ENCODE measurements around the gene TNRC6A.

TNRC6A gene

GRCh38 chr16:24858219-24859041 lies 129.0 kb downstream of the TNRC6A start:
- Histone ChIP-seq H3K27ac (ENCODE audit: low read depth, low read length) (no peak overlapping the region), H3K4me3 (ENCODE audit: low read depth in 1 of 2, low read length in 2 of 2) (no peak overlapping the region), H3K9ac (ENCODE audit: low read depth in 1 of 2, low read length in 2 of 2) (no peak overlapping the region), H3K36me3 (ENCODE audit: control insufficient read depth in 1 of 2, insufficient read depth in 2 of 2, low read length in 2 of 2) (no peaks in the 10 kb centered on the region), H3K4me1 (ENCODE audit: control insufficient read depth in 1 of 2, insufficient read depth in 2 of 2, low read length in 2 of 2) (peaks cover 3 to 14% of the 10 kb centered on the region in 2 donors), H3K9me3 (ENCODE audit: control insufficient read depth in 1 of 2, low read length in 2 of 2) (no peaks in the 10 kb centered on the region), H3K27me3 (ENCODE audit: control insufficient read depth in 1 of 2, insufficient read depth in 2 of 2, low read length in 2 of 2) (no peaks in the 10 kb centered on the region)

DNA sequence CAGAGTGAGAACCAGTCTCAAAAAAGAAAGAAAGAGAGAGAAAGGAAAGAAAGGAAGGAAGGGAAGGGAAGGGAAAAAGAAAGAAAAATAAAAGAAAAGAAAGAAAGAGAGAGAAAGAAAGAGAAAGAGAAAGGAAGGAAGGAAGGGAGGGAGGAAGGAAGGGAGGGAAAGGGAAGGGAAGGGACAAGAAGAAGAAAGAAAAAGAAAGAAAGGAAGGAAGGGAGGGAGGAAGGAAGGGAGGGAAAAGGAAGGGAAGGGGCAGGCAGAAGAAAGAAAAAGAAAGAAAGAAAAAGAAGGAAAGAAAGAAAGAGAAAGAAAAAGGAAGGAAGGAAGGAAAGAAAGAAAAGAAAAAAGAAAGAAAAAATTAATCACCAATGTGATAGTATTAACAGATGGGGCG lies 132.0 kb downstream of the TNRC6A start:
- H3K4me1 ChIP-seq (ENCODE audit: control insufficient read depth in 1 of 2, insufficient read depth in 2 of 2, low read length in 2 of 2) = peaks cover 3 to 11% of the 10 kb centered on the region in 2 donors
- H3K27me3 ChIP-seq (ENCODE audit: control insufficient read depth in 1 of 2, insufficient read depth in 2 of 2, low read length in 2 of 2) = no peaks in the 10 kb centered on the region
- peaks cover 2 to 9% of the 10 kb centered on the region in 2 donors for H3K9me3 ChIP-seq (ENCODE audit: control insufficient read depth in 1 of 2, low read length in 2 of 2)
- no peak overlapping the region for H3K27ac ChIP-seq (ENCODE audit: low read depth, low read length)
- no peak overlapping the region for H3K9ac ChIP-seq (ENCODE audit: low read depth in 1 of 2, low read length in 2 of 2)
- no peak overlapping the region for H3K4me3 ChIP-seq (ENCODE audit: low read depth in 1 of 2, low read length in 2 of 2)
- H3K36me3 ChIP-seq (ENCODE audit: control insufficient read depth in 1 of 2, insufficient read depth in 2 of 2, low read length in 2 of 2) = no peaks in the 10 kb centered on the region

- no peak overlapping the region for H3K4me3 ChIP-seq (ENCODE audit: low read depth in 1 of 2, low read length in 2 of 2)
These were observed 134.4 kb downstream of the TNRC6A start for GRCh38 chr16:24863582-24864437.

GRCh38 chr16:24869033-24869432 lies 139.6 kb downstream of the TNRC6A start:
- Histone ChIP-seq H3K9me3 (ENCODE audit: control insufficient read depth in 1 of 2, low read length in 2 of 2) (peaks cover under 1 to 4% of the 10 kb centered on the region in 2 donors), H3K27ac (ENCODE audit: low read depth, low read length) (no peak overlapping the region), H3K9ac (ENCODE audit: low read depth in 1 of 2, low read length in 2 of 2) (no peak overlapping the region), H3K4me1 (ENCODE audit: control insufficient read depth in 1 of 2, insufficient read depth in 2 of 2, low read length in 2 of 2) (no peaks in the 10 kb centered on the region), H3K4me3 (ENCODE audit: low read depth in 1 of 2, low read length in 2 of 2) (no peak overlapping the region), H3K27me3 (ENCODE audit: control insufficient read depth in 1 of 2, insufficient read depth in 2 of 2, low read length in 2 of 2) (no peaks in the 10 kb centered on the region), H3K36me3 (ENCODE audit: control insufficient read depth in 1 of 2, insufficient read depth in 2 of 2, low read length in 2 of 2) (no peaks in the 10 kb centered on the region)

More at GRCh38 chr16:24863582-24864437, 134.4 kb downstream of the TNRC6A start:
- peaks cover 2 to 9% of the 10 kb centered on the region in 2 donors for H3K9me3 ChIP-seq (ENCODE audit: control insufficient read depth in 1 of 2, low read length in 2 of 2)
- H3K9ac ChIP-seq (ENCODE audit: low read depth in 1 of 2, low read length in 2 of 2) = no peak overlapping the region
- no peak overlapping the region for H3K27ac ChIP-seq (ENCODE audit: low read depth, low read length)
- no peaks in the 10 kb centered on the region for H3K36me3 ChIP-seq (ENCODE audit: control insufficient read depth in 1 of 2, insufficient read depth in 2 of 2, low read length in 2 of 2)
- no peaks in the 10 kb centered on the region for H3K27me3 ChIP-seq (ENCODE audit: control insufficient read depth in 1 of 2, insufficient read depth in 2 of 2, low read length in 2 of 2)
- H3K4me1 ChIP-seq (ENCODE audit: control insufficient read depth in 1 of 2, insufficient read depth in 2 of 2, low read length in 2 of 2) = peaks cover 3 to 7% of the 10 kb centered on the region in 2 donors

DNA sequence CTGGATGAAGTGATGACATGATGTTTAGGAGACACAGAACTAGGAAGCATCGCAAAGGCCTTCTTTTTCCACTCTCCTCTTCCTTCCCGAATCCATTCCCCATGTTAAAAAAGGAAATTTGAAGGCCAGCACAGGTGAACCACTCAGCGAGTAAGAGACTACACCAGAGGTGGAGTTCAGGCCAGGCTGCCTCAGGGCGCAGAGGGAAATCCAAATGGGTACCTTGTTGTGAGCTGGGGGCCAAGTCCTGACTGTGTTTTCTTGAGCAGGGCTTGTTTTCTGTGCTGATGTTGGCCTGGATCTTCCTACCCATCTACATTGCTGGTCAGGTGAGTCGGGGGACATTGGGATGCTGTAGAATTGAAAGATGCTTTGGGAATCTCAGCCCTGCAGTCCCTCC lies 142.4 kb downstream of the TNRC6A start:
- H3K36me3 ChIP-seq (ENCODE audit: control insufficient read depth in 1 of 2, insufficient read depth in 2 of 2, low read length in 2 of 2) = no peaks in the 10 kb centered on the region
- no peak overlapping the region for H3K27ac ChIP-seq (ENCODE audit: low read depth, low read length)
- H3K4me1 ChIP-seq (ENCODE audit: control insufficient read depth in 1 of 2, insufficient read depth in 2 of 2, low read length in 2 of 2) = peaks cover 5 to 6% of the 10 kb centered on the region in 2 donors
- no peaks in the 10 kb centered on the region for H3K9me3 ChIP-seq (ENCODE audit: control insufficient read depth in 1 of 2, low read length in 2 of 2)
- H3K9ac ChIP-seq (ENCODE audit: low read depth in 1 of 2, low read length in 2 of 2) = no peak overlapping the region
- H3K27me3 ChIP-seq (ENCODE audit: control insufficient read depth in 1 of 2, insufficient read depth in 2 of 2, low read length in 2 of 2) = no peaks in the 10 kb centered on the region
- H3K4me3 ChIP-seq (ENCODE audit: low read depth in 1 of 2, low read length in 2 of 2) = no peak overlapping the region

- Histone ChIP-seq H3K36me3 (ENCODE audit: control insufficient read depth in 1 of 2, insufficient read depth in 2 of 2, low read length in 2 of 2) (no peaks in the 10 kb centered on the region), H3K4me3 (ENCODE audit: low read depth in 1 of 2, low read length in 2 of 2) (no peak overlapping the region), H3K9me3 (ENCODE audit: control insufficient read depth in 1 of 2, low read length in 2 of 2) (no peaks in the 10 kb centered on the region), H3K27me3 (ENCODE audit: control insufficient read depth in 1 of 2, insufficient read depth in 2 of 2, low read length in 2 of 2) (no peaks in the 10 kb centered on the region), H3K4me1 (ENCODE audit: control insufficient read depth in 1 of 2, insufficient read depth in 2 of 2, low read length in 2 of 2) (peaks cover 5 to 6% of the 10 kb centered on the region in 2 donors), H3K27ac (ENCODE audit: low read depth, low read length) (no peak overlapping the region), H3K9ac (ENCODE audit: low read depth in 1 of 2, low read length in 2 of 2) (no peak overlapping the region)
These were observed 143.6 kb downstream of the TNRC6A start for GRCh38 chr16:24873028-24873427.

DNA sequence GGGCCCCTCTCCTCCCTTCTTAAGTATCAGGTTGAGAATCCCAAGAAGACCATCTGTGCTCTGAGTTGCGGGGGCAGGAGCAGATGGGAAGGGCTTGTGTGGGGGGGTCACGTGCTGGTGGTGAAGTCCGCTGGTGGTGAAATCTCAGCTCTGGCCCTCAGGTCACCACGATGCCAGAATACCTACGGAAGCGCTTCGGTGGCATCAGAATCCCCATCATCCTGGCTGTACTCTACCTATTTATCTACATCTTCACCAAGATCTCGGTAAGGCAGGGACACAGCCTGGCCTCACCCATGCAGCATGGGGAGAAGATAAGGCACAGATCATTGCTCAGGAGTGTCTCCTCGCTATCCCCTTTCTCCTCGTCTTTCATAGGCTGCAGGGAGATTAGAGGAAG lies 146.0 kb downstream of the TNRC6A start:
- Histone ChIP-seq H3K4me1 (ENCODE audit: control insufficient read depth in 1 of 2, insufficient read depth in 2 of 2, low read length in 2 of 2) (peaks cover 5 to 6% of the 10 kb centered on the region in 2 donors), H3K36me3 (ENCODE audit: control insufficient read depth in 1 of 2, insufficient read depth in 2 of 2, low read length in 2 of 2) (no peaks in the 10 kb centered on the region), H3K27me3 (ENCODE audit: control insufficient read depth in 1 of 2, insufficient read depth in 2 of 2, low read length in 2 of 2) (no peaks in the 10 kb centered on the region), H3K9ac (ENCODE audit: low read depth in 1 of 2, low read length in 2 of 2) (no peak overlapping the region), H3K27ac (ENCODE audit: low read depth, low read length) (no peak overlapping the region), H3K9me3 (ENCODE audit: control insufficient read depth in 1 of 2, low read length in 2 of 2) (no peaks in the 10 kb centered on the region), H3K4me3 (ENCODE audit: low read depth in 1 of 2, low read length in 2 of 2) (no peak overlapping the region)
